Fibroblast of mammary gland (primary cell): Measurements from ENCODE around the gene THUMPD3.

ENCODE experiments used
- DNase-seq: peaks from one replicate; pipeline ENCODE4 v3.0.0-alpha.2; 2010; ENCODE audit warnings: low read depth
- H3K4me3 ChIP-seq: 2 replicates; pipeline ENCODE4 v1.5.1; 2011; ENCODE audit warnings: low read depth, mild to moderate bottlenecking, low read length, moderate library complexity; ENCODE audit not compliant: control insufficient read depth
- TF ChIP-seq, protein P1 (sequence below): conservative IDR thresholded peaks from 2 replicates; pipeline ENCODE4 v1.5.1; 2011; ENCODE audit warnings: low read depth, low read length, inconsistent platforms; ENCODE audit not compliant: control insufficient read depth, insufficient read depth

The THUMPD3 gene

GRCh38 chr3:9352917-9353752 is 9.7 kb upstream of the THUMPD3 start:
- peak; percentile 81 for DNase-seq
- TF ChIP-seq, protein P1, sequence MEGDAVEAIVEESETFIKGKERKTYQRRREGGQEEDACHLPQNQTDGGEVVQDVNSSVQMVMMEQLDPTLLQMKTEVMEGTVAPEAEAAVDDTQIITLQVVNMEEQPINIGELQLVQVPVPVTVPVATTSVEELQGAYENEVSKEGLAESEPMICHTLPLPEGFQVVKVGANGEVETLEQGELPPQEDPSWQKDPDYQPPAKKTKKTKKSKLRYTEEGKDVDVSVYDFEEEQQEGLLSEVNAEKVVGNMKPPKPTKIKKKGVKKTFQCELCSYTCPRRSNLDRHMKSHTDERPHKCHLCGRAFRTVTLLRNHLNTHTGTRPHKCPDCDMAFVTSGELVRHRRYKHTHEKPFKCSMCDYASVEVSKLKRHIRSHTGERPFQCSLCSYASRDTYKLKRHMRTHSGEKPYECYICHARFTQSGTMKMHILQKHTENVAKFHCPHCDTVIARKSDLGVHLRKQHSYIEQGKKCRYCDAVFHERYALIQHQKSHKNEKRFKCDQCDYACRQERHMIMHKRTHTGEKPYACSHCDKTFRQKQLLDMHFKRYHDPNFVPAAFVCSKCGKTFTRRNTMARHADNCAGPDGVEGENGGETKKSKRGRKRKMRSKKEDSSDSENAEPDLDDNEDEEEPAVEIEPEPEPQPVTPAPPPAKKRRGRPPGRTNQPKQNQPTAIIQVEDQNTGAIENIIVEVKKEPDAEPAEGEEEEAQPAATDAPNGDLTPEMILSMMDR = peak; percentile 94

GRCh38 chr3:9361691-9362388 is 1.0 kb upstream of the THUMPD3 start:
- no peak overlapping the region for H3K4me3 ChIP-seq
- no peak for DNase-seq
- TF ChIP-seq, protein P1 = no peak

More at GRCh38 chr3:9352917-9353752, 9.7 kb upstream of the THUMPD3 start:
- no peak overlapping the region for H3K4me3 ChIP-seq

- no peak for DNase-seq
- H3K4me3 ChIP-seq = no peak overlapping the region
- TF ChIP-seq, protein P1 = no peak
Measured at GRCh38 chr3:9369508-9369907, 6.7 kb downstream of the THUMPD3 start.

DNA sequence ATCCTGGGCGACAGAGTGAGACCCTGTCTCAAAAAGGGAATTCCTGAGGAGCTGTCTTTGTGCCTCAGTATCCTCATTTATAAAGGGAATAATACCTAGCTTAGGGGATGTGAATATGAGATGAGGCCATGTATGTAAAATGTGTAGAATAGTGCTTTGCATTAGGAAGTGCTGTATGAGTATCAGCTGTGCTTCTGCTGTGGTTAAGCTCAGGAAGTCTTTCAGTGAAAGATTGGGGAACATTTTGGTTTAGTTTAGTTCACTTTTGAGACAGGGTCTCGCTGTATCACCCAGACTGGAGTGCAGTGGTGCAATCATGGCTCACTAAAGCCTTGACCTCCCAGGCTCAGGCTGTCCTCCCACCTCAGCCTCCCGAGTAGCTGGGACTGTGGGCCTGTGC is 10.6 kb downstream of the THUMPD3 start:
- TF ChIP-seq, protein P1 = no peak
- no peak for DNase-seq
- no peak overlapping the region for H3K4me3 ChIP-seq

DNA sequence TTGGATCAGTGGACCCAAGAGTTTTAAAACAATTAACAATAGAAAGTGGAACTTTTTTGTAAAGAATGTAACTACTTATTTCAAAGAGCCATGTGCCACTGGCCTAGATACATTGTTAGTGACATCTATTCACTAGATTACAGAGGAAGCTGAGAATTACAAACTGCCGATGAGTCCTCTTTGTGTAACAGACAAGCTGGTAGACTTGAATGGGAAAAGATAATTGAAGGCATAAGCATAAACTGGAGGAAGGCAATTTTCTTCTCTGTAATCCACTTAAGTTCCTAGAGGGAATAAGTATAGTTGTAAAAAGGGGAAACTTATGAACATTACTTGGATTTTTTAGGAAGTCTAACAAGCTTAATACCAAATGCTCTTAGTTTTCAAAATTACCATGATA is 15.1 kb downstream of the THUMPD3 start:
- no peak for DNase-seq
- TF ChIP-seq, protein P1 = no peak
- H3K4me3 ChIP-seq = no peak overlapping the region

DNA sequence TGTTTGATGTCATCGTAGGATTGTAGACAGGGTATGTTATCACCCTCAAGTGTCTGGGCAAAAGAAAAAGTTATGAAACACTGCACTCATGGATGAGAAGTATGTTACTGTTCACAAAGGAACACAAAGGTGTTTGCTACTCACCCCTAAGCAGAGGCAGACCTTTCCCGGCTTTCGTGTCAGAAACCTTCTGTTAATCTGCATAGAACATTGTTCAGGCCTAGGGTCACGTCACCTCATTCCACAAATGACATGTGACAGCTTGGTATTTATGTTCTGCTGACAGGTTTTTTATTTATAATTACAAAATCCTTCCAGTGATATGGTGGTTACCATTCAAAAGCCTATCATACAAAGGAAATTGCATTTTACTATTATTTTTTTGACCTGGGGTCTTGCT is 16.5 kb downstream of the THUMPD3 start:
- H3K4me3 ChIP-seq = no peak overlapping the region
- DNase-seq = no peak
- TF ChIP-seq, protein P1 = no peak
